ENCODE results near the gene CLIC1. TPM values are rescaled to one million over a fixed set of nuclear protein-coding genes. Genes with fewer than 3 reads are reported as not detected.

Gene CLIC1
- total RNA-seq, 1 donor from 2014 or later, result 281 TPM

DNA sequence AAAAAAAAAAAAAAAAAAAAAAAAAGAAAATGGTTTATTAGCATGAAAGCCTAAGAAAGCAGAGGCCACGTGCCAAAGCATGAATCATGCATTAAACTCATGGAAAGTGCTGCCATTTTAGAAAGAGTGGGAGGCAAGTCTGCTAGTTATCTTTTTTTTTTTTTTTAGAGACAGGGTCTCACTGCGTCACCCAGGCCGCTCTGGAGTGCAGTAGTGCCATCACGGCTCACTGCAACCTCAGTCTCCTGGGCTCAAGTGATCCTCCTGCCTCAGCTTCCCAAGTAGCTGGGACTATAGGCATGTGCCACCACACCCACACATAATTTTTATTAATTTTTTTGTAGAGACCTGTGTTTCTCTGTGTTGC, 35.6 kb upstream of the CLIC1 start:
- Histone ChIP-seq H3K4me3 (no peak overlapping the region), H3K9me3 (no peaks in the 10 kb centered on the region), H3K4me1 (peaks cover 0 to 3% of the 10 kb centered on the region in 2 donors), H3K36me3 (no peaks in the 10 kb centered on the region), H3K27ac (no peak overlapping the region), H3K27me3 (no peaks in the 10 kb centered on the region)
- no peak for DNase-seq (ENCODE audit: low spot score in 2 of 2)
- TF ChIP-seq CTCF (IDR thresholded peaks at IDR 0.05), result no peak
- intact Hi-C loops (cut with DNase I), result loop anchor here (2.0 to 5.0 kb wide), 2 partner anchors 59 to 90 kb away; partner anchors contain the start of gene LY6G5C

DNA sequence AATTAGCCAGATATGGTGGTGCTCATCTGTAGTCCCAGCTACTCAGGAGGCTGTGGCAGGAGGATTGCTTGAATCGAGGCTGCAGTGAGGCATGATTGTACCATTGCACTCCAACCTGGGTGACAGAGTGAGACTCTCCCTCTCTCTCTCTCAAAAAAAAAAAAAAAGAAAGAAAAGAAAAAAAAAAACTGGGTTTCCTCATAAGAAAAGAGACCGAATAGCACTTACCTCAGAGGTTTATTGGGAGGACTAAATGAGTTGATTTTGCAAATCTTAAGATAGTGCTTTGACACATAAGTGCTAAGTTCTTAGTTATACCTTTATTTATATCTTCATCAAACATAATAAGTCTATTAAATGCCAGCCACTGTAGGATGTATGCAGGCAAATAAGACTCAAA, 34.5 kb upstream of the CLIC1 start:
- no peak overlapping the region for H3K27ac ChIP-seq
- no peaks in the 10 kb centered on the region for H3K27me3 ChIP-seq
- no peaks in the 10 kb centered on the region for H3K36me3 ChIP-seq
- no peaks in the 10 kb centered on the region for H3K4me1 ChIP-seq
- no peaks in the 10 kb centered on the region for H3K9me3 ChIP-seq
- H3K4me3 ChIP-seq, result no peak overlapping the region
- DNase-seq (ENCODE audit: low spot score in 2 of 2), result no peak
- no peak for TF ChIP-seq CTCF (IDR thresholded peaks at IDR 0.05)
- intact Hi-C loops (cut with DNase I), result loop anchor here (5.0 kb wide), 1 partner anchor 89 kb away; the partner anchor contains the start of gene LY6G5C

DNA sequence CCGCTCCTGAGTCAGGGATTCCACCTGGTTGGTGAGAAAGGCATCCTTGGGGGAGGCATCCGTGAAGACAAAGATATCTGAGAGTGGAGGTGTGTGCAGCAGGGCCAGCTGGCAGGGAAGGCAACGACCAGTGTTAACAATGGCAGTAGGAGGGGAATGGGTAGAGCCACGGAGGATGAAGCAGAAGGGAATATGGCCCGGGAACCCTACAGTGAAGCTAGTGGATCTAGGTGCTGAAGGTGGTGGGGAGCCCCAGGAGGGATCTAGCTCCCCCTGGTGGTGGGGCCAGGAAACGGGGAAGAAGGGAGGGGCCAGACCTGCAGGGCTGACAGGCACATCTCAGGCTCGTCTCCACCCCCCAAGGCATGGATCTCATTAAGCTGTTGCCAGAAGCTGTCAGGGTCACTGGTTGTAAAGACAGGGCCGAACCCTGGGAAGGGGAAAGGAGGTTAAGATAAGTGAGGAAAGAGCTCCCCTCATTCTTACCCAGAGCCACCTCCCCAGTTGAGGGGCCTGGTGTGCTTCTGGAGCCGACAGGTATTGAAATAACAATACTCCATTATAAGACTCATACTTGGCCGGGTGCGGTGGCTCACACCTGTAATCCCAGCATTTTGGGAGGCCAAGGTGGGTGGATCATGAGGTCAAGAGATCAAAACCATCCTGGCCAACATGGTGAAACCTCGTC, 33.5 kb upstream of the CLIC1 start:
- H3K4me3 ChIP-seq, result no peak overlapping the region
- H3K27me3 ChIP-seq, result no peaks in the 10 kb centered on the region
- intact Hi-C loops (cut with DNase I), result loop anchor here (5.0 kb wide), 1 partner anchor 88 kb away; the partner anchor contains the start of gene LY6G5C
- peak; percentile 32 to 56 (median 54) for TF ChIP-seq CTCF (IDR thresholded peaks at IDR 0.05)
- H3K4me1 ChIP-seq, result no peaks in the 10 kb centered on the region
- no peaks in the 10 kb centered on the region for H3K36me3 ChIP-seq
- no peaks in the 10 kb centered on the region for H3K9me3 ChIP-seq
- peak in 1 of 2 donors; percentile 25 for DNase-seq (ENCODE audit: low spot score in 2 of 2)
- no peak overlapping the region for H3K27ac ChIP-seq

DNA sequence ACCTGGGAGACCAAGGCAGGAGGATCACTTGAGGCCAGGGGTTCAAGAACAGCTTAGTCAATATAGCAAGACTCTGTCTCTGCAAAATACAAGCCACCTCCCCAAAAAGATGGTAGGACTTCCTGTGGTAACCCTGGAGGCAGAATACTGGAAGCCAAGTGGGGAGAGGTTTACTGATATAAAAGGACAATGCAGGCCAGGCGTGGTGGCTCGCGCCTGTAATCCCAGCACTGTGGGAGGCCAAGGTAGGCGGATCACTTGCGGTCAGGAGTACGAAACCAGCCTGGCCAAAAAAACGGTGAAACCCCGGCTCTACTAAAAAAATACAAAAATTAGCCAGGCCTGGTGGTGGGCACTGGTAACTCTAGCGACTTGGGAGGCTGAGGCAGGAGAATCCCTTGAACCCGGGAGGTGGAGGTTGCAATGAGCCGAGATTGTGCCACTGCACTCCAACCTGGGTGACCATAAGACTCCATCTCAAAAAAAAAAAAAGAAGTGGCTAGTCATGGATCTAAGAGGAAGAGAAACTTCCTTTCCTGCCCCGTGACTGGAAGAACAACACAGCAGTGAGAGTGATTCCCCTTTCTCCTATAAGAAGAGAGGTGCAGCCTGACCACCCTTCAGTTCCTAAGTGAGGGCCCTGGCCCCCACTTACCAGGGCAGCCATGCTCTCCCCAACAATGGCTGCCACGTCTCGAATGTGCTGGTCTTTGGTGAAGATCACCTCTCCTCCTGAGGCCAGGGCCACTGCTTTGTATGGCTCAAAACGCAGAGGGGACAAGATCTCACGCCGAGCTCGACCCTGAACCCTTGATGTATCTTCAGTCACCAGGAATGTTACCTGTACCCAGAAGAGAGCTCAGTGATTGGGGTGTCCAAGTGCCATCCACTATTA, 32.3 kb upstream of the CLIC1 start:
- H3K36me3 ChIP-seq, result no peaks in the 10 kb centered on the region
- DNase-seq (ENCODE audit: low spot score in 2 of 2), result no peak
- no peaks in the 10 kb centered on the region for H3K9me3 ChIP-seq
- H3K4me3 ChIP-seq, result no peak overlapping the region
- no peak for TF ChIP-seq CTCF (IDR thresholded peaks at IDR 0.05)
- H3K27me3 ChIP-seq, result no peaks in the 10 kb centered on the region
- H3K4me1 ChIP-seq, result no peaks in the 10 kb centered on the region
- intact Hi-C loops (cut with DNase I), result no loop called here
- H3K27ac ChIP-seq, result no peak overlapping the region

- H3K4me3 ChIP-seq, result no peak overlapping the region
- no peaks in the 10 kb centered on the region for H3K27me3 ChIP-seq
- H3K4me1 ChIP-seq, result no peaks in the 10 kb centered on the region
- no peak for DNase-seq (ENCODE audit: low spot score in 2 of 2)
- no peak for TF ChIP-seq CTCF (IDR thresholded peaks at IDR 0.05)
- intact Hi-C loops (cut with DNase I), result no loop called here
- H3K27ac ChIP-seq, result no peak overlapping the region
- no peaks in the 10 kb centered on the region for H3K36me3 ChIP-seq
- H3K9me3 ChIP-seq, result no peaks in the 10 kb centered on the region
These were observed 30.8 kb upstream of the CLIC1 start for GRCh38 chr6:31767096-31767645.

Data from ascending aorta (tissue), 2 donors.